Vagina (tissue), 2 donors: Measurements from ENCODE around the gene LOXL4.

Source experiments
- POLR2A ChIP-seq, 2 donors: fragments of 450-650 bp; IDR thresholded peaks; one replicate each; pipeline ENCODE4 v1.6.1; 2017; ENCODE audit warnings: antibody characterized with exemption in 2 of 2, mild to moderate bottlenecking in 2 of 2, moderate library complexity in 2 of 2
- TF ChIP-seq, protein P1 (sequence below), 3 experiments: fragments of 450-650 bp in 2 of 3; fragments of 200-600 bp in 1 of 3; sonication (generic) in 1 of 3; IDR thresholded peaks; one replicate each; pipeline ENCODE4 v1.5.1; 2017 to 2019; ENCODE audit warnings: antibody characterized with exemption in 3 of 3, mild to moderate bottlenecking in 2 of 3, moderate library complexity in 2 of 3

- TF ChIP-seq, protein P1, sequence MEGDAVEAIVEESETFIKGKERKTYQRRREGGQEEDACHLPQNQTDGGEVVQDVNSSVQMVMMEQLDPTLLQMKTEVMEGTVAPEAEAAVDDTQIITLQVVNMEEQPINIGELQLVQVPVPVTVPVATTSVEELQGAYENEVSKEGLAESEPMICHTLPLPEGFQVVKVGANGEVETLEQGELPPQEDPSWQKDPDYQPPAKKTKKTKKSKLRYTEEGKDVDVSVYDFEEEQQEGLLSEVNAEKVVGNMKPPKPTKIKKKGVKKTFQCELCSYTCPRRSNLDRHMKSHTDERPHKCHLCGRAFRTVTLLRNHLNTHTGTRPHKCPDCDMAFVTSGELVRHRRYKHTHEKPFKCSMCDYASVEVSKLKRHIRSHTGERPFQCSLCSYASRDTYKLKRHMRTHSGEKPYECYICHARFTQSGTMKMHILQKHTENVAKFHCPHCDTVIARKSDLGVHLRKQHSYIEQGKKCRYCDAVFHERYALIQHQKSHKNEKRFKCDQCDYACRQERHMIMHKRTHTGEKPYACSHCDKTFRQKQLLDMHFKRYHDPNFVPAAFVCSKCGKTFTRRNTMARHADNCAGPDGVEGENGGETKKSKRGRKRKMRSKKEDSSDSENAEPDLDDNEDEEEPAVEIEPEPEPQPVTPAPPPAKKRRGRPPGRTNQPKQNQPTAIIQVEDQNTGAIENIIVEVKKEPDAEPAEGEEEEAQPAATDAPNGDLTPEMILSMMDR (IDR thresholded peaks at IDR 0.05): no peak
- no peak for TF ChIP-seq POLR2A (IDR thresholded peaks at IDR 0.05)
Observed at GRCh38 chr10:98272656-98273055, 4.7 kb upstream of the LOXL4 start.
